ENCODE results near the gene CPA1. TPM values are rescaled to one million over a fixed set of nuclear protein-coding genes. Genes with fewer than 3 reads are reported as not detected.

The CPA1 gene
- total and polyA plus RNA-seq, 7 donors = 0.18 to 4.6 (median 1.0) TPM

- no peaks in the 10 kb centered on the region for H3K4me1 ChIP-seq
- no peak overlapping the region for H3K4me3 ChIP-seq
- 87 to 91% (median 88%) methylated on average over 6 to 7 of the region's 7 CpGs for WGBS, 3 donors
- no peak for ATAC-seq
- no peaks in the 10 kb centered on the region for H3K9me3 ChIP-seq
- no peak overlapping the region for H3K27ac ChIP-seq
- no peak for TF ChIP-seq CTCF (IDR thresholded peaks at IDR 0.05)
- DNase-seq = no peak
- no peaks in the 10 kb centered on the region for H3K36me3 ChIP-seq (ENCODE audit: insufficient read depth in 1 of 2, low read depth in 1 of 2)
- no peaks in the 10 kb centered on the region for H3K27me3 ChIP-seq (ENCODE audit: insufficient read depth in 3 of 3, low read length in 2 of 3)
- intact Hi-C loops (cut with DNase I) = no loop called here
Observed at GRCh38 chr7:130380861-130381455, 664 bp downstream of the CPA1 start.

GRCh38 chr7:130381468-130382312 is 1.4 kb downstream of the CPA1 start:
- Histone ChIP-seq H3K27ac (no peak overlapping the region), H3K27me3 (ENCODE audit: insufficient read depth in 3 of 3, low read length in 2 of 3) (no peaks in the 10 kb centered on the region), H3K4me3 (no peak overlapping the region), H3K4me1 (no peaks in the 10 kb centered on the region), H3K9me3 (no peaks in the 10 kb centered on the region), H3K36me3 (ENCODE audit: insufficient read depth in 1 of 2, low read depth in 1 of 2) (no peaks in the 10 kb centered on the region)
- 86 to 91% (median 86%) methylated on average over 37 to 41 of the region's 41 CpGs for WGBS, 3 donors
- ATAC-seq (no peak), DNase-seq (no peak)
- intact Hi-C loops (cut with DNase I) = no loop called here
- TF ChIP-seq CTCF (IDR thresholded peaks at IDR 0.05) = no peak

GRCh38 chr7:130383187-130383980 is 3.1 kb downstream of the CPA1 start:
- ATAC-seq (no peak), DNase-seq (no peak)
- H3K27ac ChIP-seq = no peak overlapping the region
- H3K9me3 ChIP-seq = no peaks in the 10 kb centered on the region
- H3K4me1 ChIP-seq = no peaks in the 10 kb centered on the region
- no peaks in the 10 kb centered on the region for H3K36me3 ChIP-seq (ENCODE audit: insufficient read depth in 1 of 2, low read depth in 1 of 2)
- no peaks in the 10 kb centered on the region for H3K27me3 ChIP-seq (ENCODE audit: insufficient read depth in 3 of 3, low read length in 2 of 3)
- intact Hi-C loops (cut with DNase I) = no loop called here
- 93 to 95% (median 94%) methylated on average over 18 of the region's 18 CpGs for WGBS, 3 donors
- no peak for TF ChIP-seq CTCF (IDR thresholded peaks at IDR 0.05)
- no peak overlapping the region for H3K4me3 ChIP-seq

- Histone ChIP-seq H3K4me3 (no peak overlapping the region), H3K27ac (no peak overlapping the region), H3K36me3 (ENCODE audit: insufficient read depth in 1 of 2, low read depth in 1 of 2) (no peaks in the 10 kb centered on the region), H3K27me3 (ENCODE audit: insufficient read depth in 3 of 3, low read length in 2 of 3) (no peaks in the 10 kb centered on the region), H3K4me1 (no peaks in the 10 kb centered on the region), H3K9me3 (no peaks in the 10 kb centered on the region)
- WGBS, 3 donors = 74 to 82% (median 80%) methylated on average over 10 of the region's 10 CpGs
- intact Hi-C loops (cut with DNase I) = no loop called here
- DNase-seq (no peak), ATAC-seq (no peak)
- no peak for TF ChIP-seq CTCF (IDR thresholded peaks at IDR 0.05)
Observed at GRCh38 chr7:130384371-130384801, 4.1 kb downstream of the CPA1 start.

All from psoas muscle (tissue), 8 donors.